NCI-H446 treated with DMSO at 0.1 percent for 48 hours (cell line): ENCODE results near the gene SERTAD2.

Source experiments
- DNase-seq: peaks from one replicate; lab custom pipeline; 2025; lab: John Stamatoyannopoulos, UW

Gene SERTAD2

GRCh38 chr2:64653109-64654062 is at the start of gene SERTAD2:
SERTAD2 (minus strand) TSS chr2:64653913; CDS start chr2:64636871, 17,042 bp downstream.
- DNase-seq = peak; percentile 56

- DNase-seq = no peak
Observed at GRCh38 chr2:64700133-64700809, 46.6 kb upstream of the SERTAD2 start.

GRCh38 chr2:64699712-64700111 is 46.0 kb upstream of the SERTAD2 start:
- DNase-seq = no peak

GRCh38 chr2:64698668-64699444 is 45.1 kb upstream of the SERTAD2 start:
- no peak for DNase-seq

DNA sequence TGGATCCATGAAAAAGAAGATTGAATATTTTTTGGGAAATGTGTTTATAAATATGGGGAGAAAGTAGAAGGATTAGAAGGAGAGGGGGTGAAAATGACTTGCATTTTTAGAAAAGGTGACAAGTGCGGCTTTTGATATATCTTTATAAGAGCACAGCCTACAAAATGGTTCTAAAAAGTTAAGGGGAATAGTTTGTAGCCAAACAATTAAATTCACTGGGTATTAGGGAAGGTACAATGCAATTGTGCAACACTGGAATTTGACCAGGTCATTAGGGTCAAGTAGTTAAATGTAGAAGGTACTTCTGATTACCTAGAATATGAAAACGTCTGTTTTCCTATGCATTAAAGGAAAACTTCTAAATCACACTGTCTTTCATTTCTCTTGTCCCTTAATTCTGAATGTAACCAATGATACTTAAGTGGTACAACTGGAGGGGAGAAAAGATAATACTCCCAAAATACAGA is 44.5 kb upstream of the SERTAD2 start:
- no peak for DNase-seq

DNA sequence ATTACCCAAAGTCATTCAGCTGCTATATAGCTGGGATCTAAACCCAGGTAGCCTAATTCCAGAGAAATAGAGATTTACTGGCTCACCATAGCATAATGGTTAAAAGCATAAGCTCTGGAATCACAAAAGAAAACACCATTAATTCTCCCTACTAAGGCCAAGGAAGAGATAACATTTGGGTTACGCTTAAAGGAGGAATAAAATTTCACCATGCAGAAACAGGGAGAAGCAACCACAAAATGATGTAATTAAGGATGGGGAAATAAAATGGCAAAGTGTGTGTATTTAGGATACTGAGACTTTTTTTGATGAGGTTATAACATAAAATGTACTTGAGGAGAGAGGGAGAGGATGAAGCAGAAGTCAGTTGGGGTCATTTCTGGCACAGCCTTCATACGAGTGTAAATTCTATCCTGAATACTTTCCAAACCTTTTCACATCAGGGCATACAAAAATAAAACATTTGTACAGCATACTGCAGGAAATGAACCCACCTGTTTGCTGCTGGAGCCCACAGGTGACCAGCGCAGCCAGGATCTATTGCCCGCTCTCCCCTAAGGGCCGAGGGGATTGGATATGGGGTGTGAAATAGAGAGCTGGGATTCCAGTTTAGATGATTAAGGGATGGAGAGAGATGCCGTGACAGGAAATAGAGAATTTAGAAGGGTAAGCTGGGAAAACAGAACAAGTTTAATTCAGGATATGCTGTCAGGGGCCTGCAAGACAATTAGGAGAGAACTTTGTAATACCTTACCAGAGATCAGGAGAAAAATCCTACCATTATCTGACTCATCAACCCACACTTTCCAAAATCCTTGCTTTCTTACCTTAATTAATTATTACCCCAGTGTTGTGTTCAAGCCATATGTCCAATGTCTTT is 43.8 kb upstream of the SERTAD2 start:
- no peak for DNase-seq

GRCh38 chr2:64696636-64697035 is 42.9 kb upstream of the SERTAD2 start:
- DNase-seq = no peak

- DNase-seq = no peak
Observed at GRCh38 chr2:64695721-64696261, 42.1 kb upstream of the SERTAD2 start.

- DNase-seq = no peak
Observed at GRCh38 chr2:64692401-64692800, 38.7 kb upstream of the SERTAD2 start.

DNA sequence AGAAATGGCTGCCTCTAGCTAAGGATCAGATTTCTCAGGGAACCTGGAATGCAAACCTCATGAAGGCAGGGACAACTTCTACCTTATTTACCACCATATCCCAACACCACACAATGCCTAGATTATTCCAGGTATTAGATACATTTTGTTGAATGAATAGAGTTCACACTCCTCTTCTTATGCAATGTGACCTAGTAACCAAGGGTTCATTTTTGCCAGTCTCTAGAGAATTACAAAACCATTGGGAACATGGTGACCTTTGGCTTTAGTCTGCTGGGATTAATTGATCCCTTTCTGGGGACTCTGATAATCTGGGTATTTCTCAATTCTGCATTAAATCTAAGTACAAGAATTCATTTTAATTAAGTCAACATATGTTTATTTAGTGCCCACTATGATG is 35.2 kb upstream of the SERTAD2 start:
- no peak for DNase-seq

DNA sequence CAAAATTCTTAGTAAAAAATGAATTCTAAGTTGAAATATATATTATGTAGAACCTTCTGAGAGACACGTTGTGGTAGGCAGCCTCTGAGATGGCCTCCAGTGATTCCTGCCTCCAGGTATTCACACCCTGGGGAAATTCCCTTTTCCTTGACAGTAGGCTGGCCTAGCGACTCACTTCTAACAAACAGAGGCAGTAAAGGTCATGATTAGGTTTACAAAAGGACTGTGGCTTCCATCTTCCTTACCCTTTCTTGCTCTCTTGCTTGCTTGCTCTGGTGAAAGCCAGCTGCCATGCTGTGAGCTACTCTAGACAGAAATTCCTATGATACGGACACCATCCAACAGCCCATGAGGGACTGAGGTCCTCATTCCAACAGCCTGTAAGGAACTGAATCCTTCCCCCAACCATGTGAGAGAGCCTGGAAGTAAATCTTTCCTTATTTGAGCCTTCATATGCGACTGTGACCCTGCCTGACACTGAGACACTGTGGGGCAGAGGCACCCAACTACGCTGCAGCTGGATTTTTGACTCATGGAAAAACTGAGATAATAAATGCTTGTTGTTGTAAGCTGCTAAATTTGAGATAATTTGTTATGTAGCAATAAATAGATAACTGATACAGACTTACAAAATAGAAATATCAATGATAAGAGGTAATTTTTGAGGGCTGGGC is 32.7 kb upstream of the SERTAD2 start:
- no peak for DNase-seq

DNA sequence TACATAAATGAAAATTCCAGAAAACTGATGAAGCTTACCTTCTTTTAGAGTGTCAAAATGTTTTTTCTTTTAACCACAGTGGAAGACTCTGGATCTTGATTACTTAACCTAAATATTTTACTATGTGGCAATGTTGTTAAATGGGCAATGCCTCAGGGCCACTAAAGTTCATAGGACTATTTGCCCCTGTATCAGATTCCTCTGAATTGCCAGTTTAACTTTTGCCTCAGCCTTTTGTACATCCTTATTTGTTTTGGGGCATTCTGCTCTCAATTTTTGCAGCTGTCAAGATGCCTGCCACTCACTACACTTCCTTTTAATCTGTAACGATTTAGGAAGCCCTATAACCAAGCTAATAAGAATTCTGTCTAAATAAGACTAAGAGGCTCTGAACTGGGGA is 31.7 kb upstream of the SERTAD2 start:
- DNase-seq = no peak

DNA sequence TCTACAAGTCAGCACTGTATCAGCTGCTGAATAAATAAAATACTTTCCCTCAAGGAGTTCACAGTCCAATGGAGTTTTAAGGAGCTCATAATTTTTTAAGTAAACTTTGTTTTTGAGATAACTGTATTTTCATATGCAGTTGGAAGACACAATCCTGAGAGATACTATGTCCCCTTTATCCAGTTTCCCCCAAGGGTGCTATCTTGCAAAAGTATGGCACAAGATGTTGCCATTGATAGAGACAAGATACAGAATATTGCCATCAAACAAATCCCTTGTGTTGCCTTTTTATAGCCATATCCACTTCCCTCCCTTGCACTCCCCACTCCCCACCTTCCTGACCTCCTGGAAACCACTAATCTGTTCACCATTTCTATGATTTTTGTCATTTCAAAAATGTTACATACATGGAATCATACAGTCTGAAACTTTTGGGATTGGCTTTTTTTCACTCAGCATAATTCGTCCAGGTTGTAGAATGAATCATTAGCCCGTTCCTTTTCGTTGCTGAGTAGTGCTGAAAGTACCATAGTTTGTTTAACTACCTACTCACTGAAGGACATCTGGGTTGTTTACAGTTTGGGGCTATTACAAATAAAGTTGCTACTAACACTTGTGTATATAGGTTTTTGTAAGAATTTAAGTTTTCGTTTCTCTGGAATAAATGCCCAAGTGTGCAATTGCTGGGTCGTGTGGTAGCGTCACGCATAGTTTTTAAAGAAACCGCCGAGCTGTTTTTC is 30.2 kb upstream of the SERTAD2 start:
- no peak for DNase-seq

DNA sequence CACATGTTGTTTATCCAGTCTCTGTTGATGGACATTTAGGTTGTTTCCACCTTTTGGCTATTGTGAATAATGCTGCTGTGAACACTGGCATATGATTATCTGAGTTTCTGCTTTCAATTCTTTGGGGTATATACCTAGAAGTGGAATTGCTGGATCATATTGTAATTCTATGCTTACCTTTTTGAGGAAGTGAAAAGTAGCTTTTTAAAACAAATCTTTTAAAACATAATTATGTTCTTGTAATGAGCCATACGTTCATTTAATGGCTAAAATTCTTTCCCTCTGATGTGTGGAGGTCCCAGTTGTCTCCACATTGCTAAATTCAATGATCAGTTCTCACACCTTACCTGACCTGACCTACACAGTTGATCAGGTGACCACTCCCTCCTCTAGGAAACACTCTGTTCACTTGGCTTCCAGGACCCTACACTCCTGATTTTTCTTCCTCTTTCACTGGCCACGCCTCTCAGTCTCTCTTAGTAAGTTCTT is 27.8 kb upstream of the SERTAD2 start:
- no peak for DNase-seq

DNA sequence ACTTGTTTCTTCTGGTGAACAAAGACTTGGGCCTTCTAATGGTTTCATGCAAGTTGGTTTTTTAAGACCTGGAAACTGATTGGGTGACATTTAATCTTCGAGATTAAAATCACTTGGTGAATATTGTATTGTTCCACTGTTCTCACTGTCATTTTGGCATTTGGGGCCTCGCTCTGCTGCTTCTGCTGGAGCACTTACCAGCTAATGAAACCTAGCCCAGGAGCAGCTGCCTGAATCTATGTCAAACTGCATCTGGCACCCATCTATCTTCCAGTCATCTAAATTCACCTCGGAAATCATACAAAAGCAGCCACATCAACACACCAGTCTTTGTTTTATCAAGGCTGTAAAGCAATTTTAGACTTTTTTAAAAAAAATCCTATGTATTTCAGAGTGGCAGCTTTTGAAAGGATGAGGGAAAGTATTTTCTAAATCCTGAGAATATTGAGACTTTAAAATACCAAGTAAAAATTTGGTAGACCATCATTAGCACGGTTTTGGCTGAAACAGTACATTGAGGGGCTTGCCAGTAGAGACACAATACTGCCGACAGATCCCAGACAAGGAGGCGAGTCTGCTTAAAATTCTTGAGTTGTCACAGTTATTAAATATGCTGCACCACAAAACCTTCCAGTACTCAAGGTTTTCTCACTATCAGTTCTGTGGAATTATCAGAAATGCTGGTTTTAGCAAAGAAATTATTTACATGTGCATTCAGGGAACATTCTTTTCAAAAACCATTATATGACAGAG is 26.1 kb upstream of the SERTAD2 start:
- DNase-seq = peak; percentile 5

GRCh38 chr2:64678771-64679590 is 25.3 kb upstream of the SERTAD2 start:
- no peak for DNase-seq

- no peak for DNase-seq
Observed at GRCh38 chr2:64677530-64677929, 23.8 kb upstream of the SERTAD2 start.

- DNase-seq = no peak
Observed at GRCh38 chr2:64675860-64676259, 22.1 kb upstream of the SERTAD2 start.
